ENCODE data around the gene STK35.

The STK35 gene

GRCh38 chr20:2101057-2101864 is at the start of gene STK35:
Gene STK35 (plus strand): TSS chr20:2101827. CDS start chr20:2101882, 55 bp downstream.
- DNase-seq, result peak; percentile 67

GRCh38 chr20:2051946-2052345 is 49.7 kb upstream of the STK35 start:
- DNase-seq, result no peak

- DNase-seq, result no peak
These were observed 48.9 kb upstream of the STK35 start for GRCh38 chr20:2052741-2053140.

- no peak for DNase-seq
These were observed 48.0 kb upstream of the STK35 start for GRCh38 chr20:2053615-2054014.

- DNase-seq, result no peak
These were observed 46.7 kb upstream of the STK35 start for GRCh38 chr20:2054911-2055310.

GRCh38 chr20:2059411-2059810 is 42.2 kb upstream of the STK35 start:
- no peak for DNase-seq

GRCh38 chr20:2065099-2065498 is 36.5 kb upstream of the STK35 start:
- no peak for DNase-seq

GRCh38 chr20:2066461-2067122 is 35.0 kb upstream of the STK35 start:
- no peak for DNase-seq

GRCh38 chr20:2080532-2081224 is 20.9 kb upstream of the STK35 start:
- DNase-seq, result no peak

- DNase-seq, result no peak
These were observed 16.9 kb upstream of the STK35 start for GRCh38 chr20:2084703-2085102.

- no peak for DNase-seq
These were observed 15.2 kb upstream of the STK35 start for GRCh38 chr20:2086177-2086979.

GRCh38 chr20:2086980-2087377 is 14.6 kb upstream of the STK35 start:
- DNase-seq, result no peak

GRCh38 chr20:2088891-2089290 is 12.7 kb upstream of the STK35 start:
- DNase-seq, result no peak

GRCh38 chr20:2089447-2089846 is 12.2 kb upstream of the STK35 start:
- no peak for DNase-seq

GRCh38 chr20:2093159-2093781 is 8.4 kb upstream of the STK35 start:
- no peak for DNase-seq

GRCh38 chr20:2093883-2094282 is 7.7 kb upstream of the STK35 start:
- no peak for DNase-seq

GRCh38 chr20:2101865-2102584 is 398 bp downstream of the STK35 start:
- peak; percentile 93 for DNase-seq

- DNase-seq, result peak; percentile 89
These were observed 1.2 kb downstream of the STK35 start for GRCh38 chr20:2102585-2103460.

GRCh38 chr20:2103461-2104153 is 2.0 kb downstream of the STK35 start:
- no peak for DNase-seq

- no peak for DNase-seq
These were observed 2.6 kb downstream of the STK35 start for GRCh38 chr20:2104236-2104635.

Measured in EL (cell line).